ENCODE results near the gene IFI27L1. TPM values are rescaled to one million over a fixed set of nuclear protein-coding genes. Genes with fewer than 3 reads are reported as not detected.

IFI27L1 gene
- total RNA-seq, 1 donor from 2014 or later = 8.9 TPM

- Histone ChIP-seq H3K27ac (replicated peaks) (peak overlapping the region; percentile 47), H3K27me3 (ENCODE audit: low read depth) (no peaks in the 10 kb centered on the region), H3K4me1 (peaks cover 48% of the 10 kb centered on the region), H3K9me3 (replicated peaks) (no peaks in the 10 kb centered on the region), H3K4me3 (no peak overlapping the region), H3K36me3 (peaks cover 98% of the 10 kb centered on the region)
- no peak for TF ChIP-seq CTCF (IDR thresholded peaks at IDR 0.05; ENCODE audit: borderline replicate concordance)
- intact Hi-C loops (cut with micrococcal nuclease) = no loop called here
- DNase-seq = peak; percentile 81
Observed at GRCh38 chr14:94050231-94050880, 30.8 kb upstream of the IFI27L1 start.

GRCh38 chr14:94051115-94051514 is 30.0 kb upstream of the IFI27L1 start:
- TF ChIP-seq CTCF (IDR thresholded peaks at IDR 0.05; ENCODE audit: borderline replicate concordance) = peak; percentile 52
- H3K4me3 ChIP-seq = no peak overlapping the region
- peak overlapping the region; percentile 47 for H3K27ac ChIP-seq (replicated peaks)
- DNase-seq = peak; percentile 46
- no peaks in the 10 kb centered on the region for H3K9me3 ChIP-seq (replicated peaks)
- no peaks in the 10 kb centered on the region for H3K27me3 ChIP-seq (ENCODE audit: low read depth)
- intact Hi-C loops (cut with micrococcal nuclease) = no loop called here
- peaks cover 99% of the 10 kb centered on the region for H3K36me3 ChIP-seq
- H3K4me1 ChIP-seq = peaks cover 48% of the 10 kb centered on the region

GRCh38 chr14:94051779-94052178 is 29.3 kb upstream of the IFI27L1 start:
- intact Hi-C loops (cut with micrococcal nuclease) = no loop called here
- H3K9me3 ChIP-seq (replicated peaks) = no peaks in the 10 kb centered on the region
- TF ChIP-seq CTCF (IDR thresholded peaks at IDR 0.05; ENCODE audit: borderline replicate concordance) = no peak
- H3K4me3 ChIP-seq = no peak overlapping the region
- no peaks in the 10 kb centered on the region for H3K27me3 ChIP-seq (ENCODE audit: low read depth)
- peaks cover 100% of the 10 kb centered on the region for H3K36me3 ChIP-seq
- peak overlapping the region; percentile 47 for H3K27ac ChIP-seq (replicated peaks)
- no peak for DNase-seq
- H3K4me1 ChIP-seq = peaks cover 48% of the 10 kb centered on the region

GRCh38 chr14:94052199-94052598 is 28.9 kb upstream of the IFI27L1 start:
- Histone ChIP-seq H3K36me3 (peaks cover 100% of the 10 kb centered on the region), H3K27ac (replicated peaks) (peak overlapping the region; percentile 47), H3K4me3 (no peak overlapping the region), H3K27me3 (ENCODE audit: low read depth) (no peaks in the 10 kb centered on the region), H3K4me1 (peaks cover 51% of the 10 kb centered on the region), H3K9me3 (replicated peaks) (no peaks in the 10 kb centered on the region)
- intact Hi-C loops (cut with micrococcal nuclease) = no loop called here
- DNase-seq = no peak
- TF ChIP-seq CTCF (IDR thresholded peaks at IDR 0.05; ENCODE audit: borderline replicate concordance) = no peak

- peaks cover 100% of the 10 kb centered on the region for H3K36me3 ChIP-seq
- DNase-seq = no peak
- intact Hi-C loops (cut with micrococcal nuclease) = no loop called here
- no peaks in the 10 kb centered on the region for H3K27me3 ChIP-seq (ENCODE audit: low read depth)
- no peaks in the 10 kb centered on the region for H3K9me3 ChIP-seq (replicated peaks)
- H3K4me3 ChIP-seq = no peak overlapping the region
- no peak overlapping the region for H3K27ac ChIP-seq (replicated peaks)
- H3K4me1 ChIP-seq = peaks cover 56% of the 10 kb centered on the region
- no peak for TF ChIP-seq CTCF (IDR thresholded peaks at IDR 0.05; ENCODE audit: borderline replicate concordance)
Observed at GRCh38 chr14:94052662-94053061, 28.4 kb upstream of the IFI27L1 start.
